Liver (tissue), 3 donors: ENCODE data around the gene KRTAP10-8.

Experiments
- FOXA2 ChIP-seq: IDR thresholded peaks from 2 replicates; pipeline ENCODE4 v1.6.1; 2016; ENCODE audit warnings: antibody characterized with exemption
- HNF4A ChIP-seq, 2 donors: conservative IDR thresholded peaks; 2 replicates each; pipeline ENCODE4 v1.6.1; 2016; ENCODE audit warnings: antibody characterized with exemption in 2 of 2, mild to moderate bottlenecking in 2 of 2
- JUND ChIP-seq, 2 donors: IDR thresholded peaks; 2 replicates each; pipeline ENCODE4 v1.6.1; 2016; ENCODE audit warnings: antibody characterized with exemption in 2 of 2
- RAD21 ChIP-seq, 2 donors: IDR thresholded peaks; 2 replicates each; pipeline ENCODE4 v1.6.1; 2016; ENCODE audit warnings: antibody characterized with exemption in 2 of 2, mild to moderate bottlenecking in 2 of 2
- RXRA ChIP-seq, 2 donors: IDR thresholded peaks; 2 replicates each; pipeline ENCODE4 v1.6.1; 2017 to 2018; ENCODE audit warnings: antibody characterized with exemption in 2 of 2, mild to moderate bottlenecking in 1 of 2
- SP1 ChIP-seq: IDR thresholded peaks from 2 replicates; pipeline ENCODE4 v1.6.1; 2018; ENCODE audit warnings: antibody characterized with exemption, mild to moderate bottlenecking
- TAF1 ChIP-seq: conservative IDR thresholded peaks from 2 replicates; pipeline ENCODE4 v1.6.1; 2016; ENCODE audit warnings: antibody characterized with exemption, mild to moderate bottlenecking
- YY1 ChIP-seq: IDR thresholded peaks from 2 replicates; pipeline ENCODE4 v1.6.1; 2016; ENCODE audit warnings: antibody characterized with exemption, mild to moderate bottlenecking
- TF ChIP-seq, protein P1 (sequence below): IDR thresholded peaks from 2 replicates; pipeline ENCODE4 v1.6.1; 2016; ENCODE audit warnings: antibody characterized with exemption
- TF ChIP-seq, protein P2 (sequence below): fragments of 150-350 bp; IDR thresholded peaks from 2 replicates; pipeline ENCODE4 v1.5.1; 2017; ENCODE audit warnings: improper control_type of control experiment, low read depth, low read length; ENCODE audit not compliant: missing input control
- TF ChIP-seq, protein P3 (sequence below): IDR thresholded peaks from 2 replicates; pipeline ENCODE4 v1.6.1; 2016; ENCODE audit warnings: antibody characterized with exemption, mild to moderate bottlenecking
- TF ChIP-seq, protein P4 (sequence below): IDR thresholded peaks from 2 replicates; pipeline ENCODE4 v1.6.1; 2016; ENCODE audit warnings: antibody characterized with exemption
- TF ChIP-seq, protein P5 (sequence below): IDR thresholded peaks from 2 replicates; pipeline ENCODE4 v1.6.1; 2016; ENCODE audit warnings: antibody characterized with exemption
- donor health status: healthy.
- donor health status: healthy.

DNA sequence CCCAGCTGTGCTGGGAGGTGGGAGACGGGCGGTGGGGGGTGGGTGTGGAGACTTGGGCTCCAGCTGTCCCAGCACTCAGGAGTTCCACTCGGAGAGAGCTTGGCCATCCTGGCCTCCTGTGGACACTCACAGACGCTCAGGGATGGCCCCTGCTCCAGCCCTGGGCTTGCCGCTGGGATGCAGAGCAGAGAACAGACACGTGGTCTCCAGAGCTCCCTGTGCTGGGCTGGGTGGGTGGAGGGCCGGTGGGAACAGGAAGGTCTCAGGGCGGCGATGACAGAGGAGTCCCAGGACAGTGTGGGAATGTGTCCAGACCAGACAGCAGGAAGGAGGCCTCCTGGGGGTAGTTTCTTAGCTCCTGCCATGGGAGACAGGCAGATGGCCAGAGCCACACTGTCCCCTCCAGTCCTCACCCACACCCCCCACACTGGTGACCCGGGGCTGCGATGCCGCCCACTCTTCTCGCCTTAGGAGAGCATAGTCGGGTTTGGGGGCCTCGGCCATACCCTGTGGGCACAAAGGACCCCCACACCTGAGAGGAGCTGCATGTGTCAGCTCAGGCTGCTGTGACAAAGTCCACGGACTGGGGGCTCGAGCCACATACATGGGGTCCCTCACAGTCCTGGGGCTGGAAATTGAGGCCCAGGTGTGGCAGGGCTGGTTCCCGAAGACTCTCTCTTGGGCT is 17.0 kb downstream of the KRTAP10-8 start:
- TF ChIP-seq, protein P1, sequence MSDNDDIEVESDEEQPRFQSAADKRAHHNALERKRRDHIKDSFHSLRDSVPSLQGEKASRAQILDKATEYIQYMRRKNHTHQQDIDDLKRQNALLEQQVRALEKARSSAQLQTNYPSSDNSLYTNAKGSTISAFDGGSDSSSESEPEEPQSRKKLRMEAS, result no peak
- TF ChIP-seq, protein P2, sequence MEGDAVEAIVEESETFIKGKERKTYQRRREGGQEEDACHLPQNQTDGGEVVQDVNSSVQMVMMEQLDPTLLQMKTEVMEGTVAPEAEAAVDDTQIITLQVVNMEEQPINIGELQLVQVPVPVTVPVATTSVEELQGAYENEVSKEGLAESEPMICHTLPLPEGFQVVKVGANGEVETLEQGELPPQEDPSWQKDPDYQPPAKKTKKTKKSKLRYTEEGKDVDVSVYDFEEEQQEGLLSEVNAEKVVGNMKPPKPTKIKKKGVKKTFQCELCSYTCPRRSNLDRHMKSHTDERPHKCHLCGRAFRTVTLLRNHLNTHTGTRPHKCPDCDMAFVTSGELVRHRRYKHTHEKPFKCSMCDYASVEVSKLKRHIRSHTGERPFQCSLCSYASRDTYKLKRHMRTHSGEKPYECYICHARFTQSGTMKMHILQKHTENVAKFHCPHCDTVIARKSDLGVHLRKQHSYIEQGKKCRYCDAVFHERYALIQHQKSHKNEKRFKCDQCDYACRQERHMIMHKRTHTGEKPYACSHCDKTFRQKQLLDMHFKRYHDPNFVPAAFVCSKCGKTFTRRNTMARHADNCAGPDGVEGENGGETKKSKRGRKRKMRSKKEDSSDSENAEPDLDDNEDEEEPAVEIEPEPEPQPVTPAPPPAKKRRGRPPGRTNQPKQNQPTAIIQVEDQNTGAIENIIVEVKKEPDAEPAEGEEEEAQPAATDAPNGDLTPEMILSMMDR, result no peak
- TF ChIP-seq, protein P3, sequence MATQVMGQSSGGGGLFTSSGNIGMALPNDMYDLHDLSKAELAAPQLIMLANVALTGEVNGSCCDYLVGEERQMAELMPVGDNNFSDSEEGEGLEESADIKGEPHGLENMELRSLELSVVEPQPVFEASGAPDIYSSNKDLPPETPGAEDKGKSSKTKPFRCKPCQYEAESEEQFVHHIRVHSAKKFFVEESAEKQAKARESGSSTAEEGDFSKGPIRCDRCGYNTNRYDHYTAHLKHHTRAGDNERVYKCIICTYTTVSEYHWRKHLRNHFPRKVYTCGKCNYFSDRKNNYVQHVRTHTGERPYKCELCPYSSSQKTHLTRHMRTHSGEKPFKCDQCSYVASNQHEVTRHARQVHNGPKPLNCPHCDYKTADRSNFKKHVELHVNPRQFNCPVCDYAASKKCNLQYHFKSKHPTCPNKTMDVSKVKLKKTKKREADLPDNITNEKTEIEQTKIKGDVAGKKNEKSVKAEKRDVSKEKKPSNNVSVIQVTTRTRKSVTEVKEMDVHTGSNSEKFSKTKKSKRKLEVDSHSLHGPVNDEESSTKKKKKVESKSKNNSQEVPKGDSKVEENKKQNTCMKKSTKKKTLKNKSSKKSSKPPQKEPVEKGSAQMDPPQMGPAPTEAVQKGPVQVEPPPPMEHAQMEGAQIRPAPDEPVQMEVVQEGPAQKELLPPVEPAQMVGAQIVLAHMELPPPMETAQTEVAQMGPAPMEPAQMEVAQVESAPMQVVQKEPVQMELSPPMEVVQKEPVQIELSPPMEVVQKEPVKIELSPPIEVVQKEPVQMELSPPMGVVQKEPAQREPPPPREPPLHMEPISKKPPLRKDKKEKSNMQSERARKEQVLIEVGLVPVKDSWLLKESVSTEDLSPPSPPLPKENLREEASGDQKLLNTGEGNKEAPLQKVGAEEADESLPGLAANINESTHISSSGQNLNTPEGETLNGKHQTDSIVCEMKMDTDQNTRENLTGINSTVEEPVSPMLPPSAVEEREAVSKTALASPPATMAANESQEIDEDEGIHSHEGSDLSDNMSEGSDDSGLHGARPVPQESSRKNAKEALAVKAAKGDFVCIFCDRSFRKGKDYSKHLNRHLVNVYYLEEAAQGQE, result no peak
- TF ChIP-seq, protein P4, sequence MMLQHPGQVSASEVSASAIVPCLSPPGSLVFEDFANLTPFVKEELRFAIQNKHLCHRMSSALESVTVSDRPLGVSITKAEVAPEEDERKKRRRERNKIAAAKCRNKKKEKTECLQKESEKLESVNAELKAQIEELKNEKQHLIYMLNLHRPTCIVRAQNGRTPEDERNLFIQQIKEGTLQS, result no peak
- TF ChIP-seq SP1 (no peak), RXRA (IDR thresholded peaks at IDR 0.05) (no peak), HNF4A (conservative IDR thresholded peaks at IDR 0.05) (no peak), TAF1 (no peak), JUND (IDR thresholded peaks at IDR 0.05) (no peak), RAD21 (IDR thresholded peaks at IDR 0.05) (no peak), YY1 (no peak), FOXA2 (no peak)
- TF ChIP-seq, protein P5, sequence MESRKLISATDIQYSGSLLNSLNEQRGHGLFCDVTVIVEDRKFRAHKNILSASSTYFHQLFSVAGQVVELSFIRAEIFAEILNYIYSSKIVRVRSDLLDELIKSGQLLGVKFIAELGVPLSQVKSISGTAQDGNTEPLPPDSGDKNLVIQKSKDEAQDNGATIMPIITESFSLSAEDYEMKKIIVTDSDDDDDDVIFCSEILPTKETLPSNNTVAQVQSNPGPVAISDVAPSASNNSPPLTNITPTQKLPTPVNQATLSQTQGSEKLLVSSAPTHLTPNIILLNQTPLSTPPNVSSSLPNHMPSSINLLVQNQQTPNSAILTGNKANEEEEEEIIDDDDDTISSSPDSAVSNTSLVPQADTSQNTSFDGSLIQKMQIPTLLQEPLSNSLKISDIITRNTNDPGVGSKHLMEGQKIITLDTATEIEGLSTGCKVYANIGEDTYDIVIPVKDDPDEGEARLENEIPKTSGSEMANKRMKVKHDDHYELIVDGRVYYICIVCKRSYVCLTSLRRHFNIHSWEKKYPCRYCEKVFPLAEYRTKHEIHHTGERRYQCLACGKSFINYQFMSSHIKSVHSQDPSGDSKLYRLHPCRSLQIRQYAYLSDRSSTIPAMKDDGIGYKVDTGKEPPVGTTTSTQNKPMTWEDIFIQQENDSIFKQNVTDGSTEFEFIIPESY, result no peak
